SK-N-SH (cell line): Measurements from ENCODE around the gene TCP11L1. TPM values are rescaled to one million over a fixed set of nuclear protein-coding genes. Genes with fewer than 3 reads are reported as not detected.

Source experiments
- CTCF ChIA-PET: fragments of 300-600, 350-600 bp; formaldehyde crosslinking; extraction: SDS; loops from one replicate; lab custom pipeline; 2021; lab: Yijun Ruan, JAX
- POLR2A ChIA-PET: fragments of 350-600 bp; sonication (Branson Sonifier 250); formaldehyde crosslinking; extraction: SDS; loops from one replicate; lab custom pipeline; 2020; ENCODE audit warnings: antibody characterized with exemption, inconsistent platforms; lab: Yijun Ruan, JAX
- DNase-seq: peaks from one replicate; pipeline ENCODE4 v3.0.0; 2012
- H2AFZ ChIP-seq: fragments of 200-600 bp; sonication (generic); 2 replicates; pipeline ENCODE4 v1.8.1; 2016; ENCODE audit warnings: antibody characterized with exemption, mild to moderate bottlenecking, low read depth
- H3F3A ChIP-seq: fragments of 200-600 bp; sonication (generic); replicated peaks from 2 replicates; pipeline ENCODE3; 2016; ENCODE audit warnings: antibody characterized with exemption, mild to moderate bottlenecking; ENCODE audit not compliant: insufficient read depth
- H3K27ac ChIP-seq, 2 experiments: fragments of 200-500 bp in 1 of 2; fragments of 200-600 bp in 1 of 2; sonication (Bioruptor generic) in 1 of 2; sonication (generic), shearing (Covaris generic) in 1 of 2; 2 replicates each; pipeline versions ENCODE4 v1.5.1 to v1.6.1; 2014 to 2016; ENCODE audit warnings: low read depth in 2 of 2, inconsistent platforms in 1 of 2, low read length in 1 of 2, mild to moderate bottlenecking in 1 of 2, mixed read lengths in 1 of 2
- H3K27me3 ChIP-seq: fragments of 200-600 bp; sonication (generic), shearing (Covaris generic); 2 replicates; pipeline ENCODE4 v1.6.1; 2016; ENCODE audit warnings: mixed run types; ENCODE audit not compliant: insufficient read depth
- H3K36me3 ChIP-seq, 2 experiments: fragments of 200-500 bp in 1 of 2; fragments of 200-600 bp in 1 of 2; sonication (Bioruptor generic) in 1 of 2; sonication (generic) in 1 of 2; replicated peaks in 1 of 2; 2 replicates each; pipeline versions ENCODE3 to v1.5.1; 2014 to 2016; ENCODE audit warnings: low read length in 1 of 2, mild to moderate bottlenecking in 1 of 2; ENCODE audit not compliant: insufficient read depth in 2 of 2, control insufficient read depth in 1 of 2
- H3K4me1 ChIP-seq, 2 experiments: fragments of 200-500 bp in 1 of 2; fragments of 200-600 bp in 1 of 2; sonication (Bioruptor generic) in 1 of 2; sonication (generic), shearing (Covaris generic) in 1 of 2; 2 replicates each; pipeline versions ENCODE4 v1.5.1 to v1.6.1; 2014 to 2016; ENCODE audit warnings: low read depth in 1 of 2, low read length in 1 of 2, mixed run types in 1 of 2; ENCODE audit not compliant: insufficient read depth in 2 of 2, control insufficient read depth in 1 of 2
- H3K4me2 ChIP-seq: fragments of 200-600 bp; sonication (generic), shearing (Covaris generic); 2 replicates; pipeline ENCODE4 v1.6.1; 2017; ENCODE audit warnings: mixed run types
- H3K4me3 ChIP-seq, 2 experiments: fragments of 200-500 bp in 1 of 2; fragments of 200-600 bp in 1 of 2; sonication (Bioruptor generic) in 1 of 2; sonication (generic), shearing (Covaris generic) in 1 of 2; 2 replicates each; pipeline versions ENCODE4 v1.5.1 to v1.8.1; 2014 to 2016; ENCODE audit warnings: low read depth in 2 of 2, inconsistent platforms in 1 of 2, low read length in 1 of 2, mild to moderate bottlenecking in 1 of 2, mixed read lengths in 1 of 2, moderate library complexity in 1 of 2
- H3K79me2 ChIP-seq: fragments of 200-600 bp; sonication (generic); 2 replicates; pipeline ENCODE4 v1.8.1; 2017; ENCODE audit warnings: mild to moderate bottlenecking; ENCODE audit not compliant: insufficient read depth
- H3K9ac ChIP-seq: fragments of 200-600 bp; sonication (generic); 2 replicates; pipeline ENCODE4 v1.6.1; 2017; ENCODE audit warnings: mixed run types
- H3K9me2 ChIP-seq: fragments of 200-600 bp; sonication (generic); 2 replicates; pipeline ENCODE4 v1.6.1; 2017; ENCODE audit warnings: mixed run types
- H3K9me3 ChIP-seq: fragments of 200-600 bp; sonication (generic); 2 replicates; pipeline ENCODE4 v1.6.1; 2017; ENCODE audit warnings: mixed run types, mild to moderate bottlenecking, moderate library complexity
- H4K20me1 ChIP-seq: fragments of 200-600 bp; sonication (generic); 2 replicates; pipeline ENCODE4 v1.6.1; 2017; ENCODE audit warnings: mild to moderate bottlenecking, mixed run types; ENCODE audit not compliant: insufficient read depth
- CHD2 ChIP-seq: fragments of 150-350 bp; IDR thresholded peaks from 2 replicates; pipeline ENCODE4 v1.6.1; 2018; ENCODE audit warnings: low read length; ENCODE audit not compliant: partially characterized antibody
- EP300 ChIP-seq, 2 experiments: IDR thresholded peaks; 2 replicates each; pipeline versions ENCODE4 v1.4.0 to v1.6.1; 2012; ENCODE audit warnings: borderline replicate concordance in 1 of 2, low read depth in 1 of 2, low read length in 1 of 2
- GABPA ChIP-seq: IDR thresholded peaks from 2 replicates; pipeline ENCODE4 v1.4.0; 2012; ENCODE audit warnings: low read depth, mild to moderate bottlenecking
- GATA2 ChIP-seq: sonication (generic); formaldehyde crosslinking; IDR thresholded peaks from 2 replicates; pipeline ENCODE4 v1.5.0; 2020; ENCODE audit warnings: mild to moderate bottlenecking, missing genetic modification reagents
- MXI1 ChIP-seq: IDR thresholded peaks from 2 replicates; pipeline ENCODE4 v1.6.1; 2012; ENCODE audit warnings: mild to moderate bottlenecking, low read depth, low read length, improper control_type of control experiment
- NFIC ChIP-seq: IDR thresholded peaks from 2 replicates; pipeline ENCODE4 v1.4.0; 2012; ENCODE audit warnings: borderline replicate concordance
- POLR2AphosphoS5 ChIP-seq: IDR thresholded peaks from 2 replicates; pipeline ENCODE4 v1.6.1; 2012; ENCODE audit warnings: low read depth, low read length
- RCOR1 ChIP-seq: fragments of 150-350 bp; IDR thresholded peaks from 2 replicates; pipeline ENCODE4 v1.6.1; 2017; ENCODE audit warnings: antibody characterized with exemption, low read length
- RFX5 ChIP-seq: IDR thresholded peaks from 2 replicates; pipeline ENCODE4 v1.6.1; 2012; ENCODE audit warnings: mild to moderate bottlenecking, improper control_type of control experiment, low read length
- TCF12 ChIP-seq: IDR thresholded peaks from 2 replicates; pipeline ENCODE4 v1.4.0; 2012
- TEAD4 ChIP-seq: IDR thresholded peaks from 2 replicates; pipeline ENCODE4 v1.4.0; 2012; ENCODE audit warnings: mild to moderate bottlenecking, borderline replicate concordance; ENCODE audit not compliant: insufficient read depth
- YY1 ChIP-seq: IDR thresholded peaks from 2 replicates; pipeline ENCODE4 v1.4.0; 2012; ENCODE audit warnings: low read depth, mild to moderate bottlenecking
- WGBS: methylation state at CpG from one replicate; pipeline ENCODE4 v1.1.6; 2017; ENCODE audit warnings: low lambda C conversion rate; 5-methylcytosine and 5-hydroxymethylcytosine counted together
- polyA plus RNA-seq, 3 experiments: library from polyadenylated mRNA; depleted of rRNA; stranded (reverse); fragments of >200 nt; gene quantifications; 2 replicates each; pipeline ENCODE4 v1.2.3, GENCODE V29; 2012
- TF ChIP-seq, protein P1 (sequence below): IDR thresholded peaks from 2 replicates; pipeline ENCODE4 v1.4.0; 2012; ENCODE audit warnings: low read depth, borderline replicate concordance
- TF ChIP-seq, protein P2 (sequence below): IDR thresholded peaks from 2 replicates; pipeline ENCODE4; 2012
- TF ChIP-seq, protein P3 (sequence below): IDR thresholded peaks from 2 replicates; pipeline ENCODE4 v1.4.0; 2012; ENCODE audit warnings: low read depth

Gene TCP11L1
- polyA plus RNA-seq, 1 of the 3 experiments (the other 2 are of a cell fraction) = 12.7 TPM

DNA sequence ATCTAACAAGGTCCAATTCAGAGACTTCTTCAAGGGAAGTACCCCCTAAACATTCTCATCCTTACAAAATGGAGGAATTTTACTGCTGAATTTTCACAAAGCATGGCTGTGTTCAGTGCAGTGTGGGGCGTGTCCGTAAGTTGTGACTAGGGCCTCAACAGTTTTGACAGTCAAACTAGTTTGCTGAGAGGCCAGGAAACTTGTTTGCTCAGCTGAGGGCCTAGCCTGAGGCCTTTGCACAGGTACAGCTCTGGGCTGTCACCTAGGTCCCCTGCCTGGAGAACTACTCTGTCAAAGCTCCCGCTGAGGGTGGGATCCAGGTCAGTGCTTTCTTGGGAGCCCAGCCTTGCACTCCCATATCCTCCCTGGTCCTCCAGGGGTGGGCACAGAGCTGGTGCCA is 27.9 kb downstream of the TCP11L1 start:
- no peaks in the 10 kb centered on the region for H3K9me2 ChIP-seq
- no peaks in the 10 kb centered on the region for H3K27me3 ChIP-seq
- no peaks in the 10 kb centered on the region for H3K9me3 ChIP-seq
- H4K20me1 ChIP-seq = no peaks in the 10 kb centered on the region
- POLR2A ChIA-PET = no interaction called here
- no peak for TF ChIP-seq EP300 (IDR thresholded peaks at IDR 0.05; ENCODE audit: borderline replicate concordance in 1 of 2, low read depth in 1 of 2, low read length in 1 of 2)
- TF ChIP-seq, protein P1, sequence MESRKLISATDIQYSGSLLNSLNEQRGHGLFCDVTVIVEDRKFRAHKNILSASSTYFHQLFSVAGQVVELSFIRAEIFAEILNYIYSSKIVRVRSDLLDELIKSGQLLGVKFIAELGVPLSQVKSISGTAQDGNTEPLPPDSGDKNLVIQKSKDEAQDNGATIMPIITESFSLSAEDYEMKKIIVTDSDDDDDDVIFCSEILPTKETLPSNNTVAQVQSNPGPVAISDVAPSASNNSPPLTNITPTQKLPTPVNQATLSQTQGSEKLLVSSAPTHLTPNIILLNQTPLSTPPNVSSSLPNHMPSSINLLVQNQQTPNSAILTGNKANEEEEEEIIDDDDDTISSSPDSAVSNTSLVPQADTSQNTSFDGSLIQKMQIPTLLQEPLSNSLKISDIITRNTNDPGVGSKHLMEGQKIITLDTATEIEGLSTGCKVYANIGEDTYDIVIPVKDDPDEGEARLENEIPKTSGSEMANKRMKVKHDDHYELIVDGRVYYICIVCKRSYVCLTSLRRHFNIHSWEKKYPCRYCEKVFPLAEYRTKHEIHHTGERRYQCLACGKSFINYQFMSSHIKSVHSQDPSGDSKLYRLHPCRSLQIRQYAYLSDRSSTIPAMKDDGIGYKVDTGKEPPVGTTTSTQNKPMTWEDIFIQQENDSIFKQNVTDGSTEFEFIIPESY = no peak
- TF ChIP-seq POLR2AphosphoS5 = no peak
- no peak for TF ChIP-seq GABPA
- TF ChIP-seq, protein P2, sequence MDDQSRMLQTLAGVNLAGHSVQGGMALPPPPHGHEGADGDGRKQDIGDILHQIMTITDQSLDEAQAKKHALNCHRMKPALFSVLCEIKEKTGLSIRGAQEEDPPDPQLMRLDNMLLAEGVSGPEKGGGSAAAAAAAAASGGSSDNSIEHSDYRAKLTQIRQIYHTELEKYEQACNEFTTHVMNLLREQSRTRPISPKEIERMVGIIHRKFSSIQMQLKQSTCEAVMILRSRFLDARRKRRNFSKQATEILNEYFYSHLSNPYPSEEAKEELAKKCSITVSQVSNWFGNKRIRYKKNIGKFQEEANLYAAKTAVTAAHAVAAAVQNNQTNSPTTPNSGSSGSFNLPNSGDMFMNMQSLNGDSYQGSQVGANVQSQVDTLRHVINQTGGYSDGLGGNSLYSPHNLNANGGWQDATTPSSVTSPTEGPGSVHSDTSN = no peak
- no peak for TF ChIP-seq TCF12
- H3K27ac ChIP-seq = no peak overlapping the region
- DNase-seq = no peak
- no peak overlapping the region for H2AFZ ChIP-seq
- no peak overlapping the region for H3K9ac ChIP-seq
- CTCF ChIA-PET = interaction anchor here (0.8 to 5.1 kb wide), 4 partner anchors 13 to 131 kb away, joined by 3 to 36 read pairs (median 16); no protein-coding TSS in a partner anchor
- H3K79me2 ChIP-seq = no peaks in the 10 kb centered on the region
- no peak overlapping the region for H3K4me3 ChIP-seq
- peaks cover 5% of the 10 kb centered on the region for H3F3A ChIP-seq
- no peak overlapping the region for H3K4me2 ChIP-seq
- peaks cover 23 to 46% of the 10 kb centered on the region in 2 experiments for H3K36me3 ChIP-seq
- H3K4me1 ChIP-seq = peaks cover 5 to 24% of the 10 kb centered on the region in 2 experiments; a peak in 3 of 4 replicates
- WGBS = 94% methylated on average over 2 of the region's 3 CpGs

DNA sequence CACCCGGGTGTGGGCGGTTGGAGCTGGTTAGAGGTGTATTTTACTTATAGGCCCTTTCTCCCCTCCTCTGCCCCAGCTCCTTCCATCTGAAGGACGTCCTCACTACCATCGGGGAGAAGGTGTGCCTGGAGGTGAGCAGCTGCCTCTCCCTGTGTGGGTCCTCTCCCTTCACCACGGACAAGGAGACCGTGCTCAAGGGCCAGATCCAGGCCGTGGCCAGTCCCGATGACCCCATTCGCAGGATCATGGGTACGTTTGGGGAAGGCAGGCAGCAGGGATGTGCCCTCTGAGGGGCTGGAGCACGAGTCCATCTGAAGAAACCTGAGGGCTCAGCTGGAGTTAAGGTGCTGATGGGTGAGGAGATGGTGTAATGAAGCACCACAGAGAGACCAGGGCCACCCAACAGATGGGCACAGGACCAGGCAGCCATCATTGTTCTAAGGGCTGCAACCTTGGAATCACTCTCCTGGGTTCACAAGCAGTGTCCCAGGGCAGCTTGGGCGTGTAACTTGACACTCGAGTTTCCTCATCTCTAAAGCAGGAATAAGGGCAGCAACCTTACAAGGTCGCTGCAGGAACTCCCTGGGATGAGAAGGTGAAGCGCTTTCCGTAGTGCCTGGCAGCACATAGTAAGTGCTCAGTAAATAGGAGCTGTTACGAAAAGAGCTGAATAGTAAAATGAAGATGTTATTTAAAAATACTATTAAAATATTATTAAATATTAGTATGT is 29.4 kb downstream of the TCP11L1 start:
- CTCF ChIA-PET = interaction anchor here (1.4 to 1.8 kb wide), 6 partner anchors 9 to 259 kb away, joined by 3 to 5 read pairs (median 3); no protein-coding TSS in a partner anchor
- TF ChIP-seq RCOR1 (no peak), YY1 (no peak), CHD2 (no peak), POLR2AphosphoS5 (no peak), RFX5 (no peak), GATA2 (CRISPR knock-in tag) (no peak), TEAD4 (no peak), NFIC (no peak), MXI1 (no peak)
- TF ChIP-seq, protein P3, sequence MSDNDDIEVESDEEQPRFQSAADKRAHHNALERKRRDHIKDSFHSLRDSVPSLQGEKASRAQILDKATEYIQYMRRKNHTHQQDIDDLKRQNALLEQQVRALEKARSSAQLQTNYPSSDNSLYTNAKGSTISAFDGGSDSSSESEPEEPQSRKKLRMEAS = no peak

More for the DNA sequence above, 29.4 kb downstream of the TCP11L1 start:
- DNase-seq = no peak
- H3K9me3 ChIP-seq = no peaks in the 10 kb centered on the region
- 95% methylated on average over 13 of the region's 17 CpGs for whole genome bisulfite sequencing
- H3K4me2 ChIP-seq = no peak overlapping the region
- H3K4me1 ChIP-seq = peaks cover 5 to 10% of the 10 kb centered on the region in 2 experiments; a peak in 3 of 4 replicates
- no peaks in the 10 kb centered on the region for H4K20me1 ChIP-seq
- POLR2A ChIA-PET = no interaction called here
- no peak overlapping the region for H3K9ac ChIP-seq
- H3K36me3 ChIP-seq = peaks cover 35 to 56% of the 10 kb centered on the region in 2 experiments
- no peak overlapping the region for H3K4me3 ChIP-seq
- no peaks in the 10 kb centered on the region for H3K9me2 ChIP-seq
- H3F3A ChIP-seq = no peaks in the 10 kb centered on the region
- H3K79me2 ChIP-seq = no peaks in the 10 kb centered on the region
- no peak overlapping the region for H2AFZ ChIP-seq
- H3K27ac ChIP-seq = no peak overlapping the region
- H3K27me3 ChIP-seq = no peaks in the 10 kb centered on the region
